HG03521 (cell line): ENCODE results near the gene RFPL4A.
"Not testable (repeated sequence)": the region's sequence is repeated elsewhere in the genome, so short reads cannot be mapped to it uniquely, and the experiment has no call there.

Experiments used
- ATAC-seq: cut with Tn5 transposase; IDR thresholded peaks from one replicate; pipeline ENCODE4 v1.9.1; 2021; ENCODE audit warnings: mild to moderate bottlenecking, moderate library complexity; ENCODE audit not compliant: unreplicated experiment

Gene RFPL4A

GRCh38 chr19:55758797-55759196, at the start of gene RFPL4A:
Gene RFPL4A (plus strand): TSS chr19:55759097. CDS start chr19:55761801, 2,704 bp downstream.
- not testable (repeated sequence) for ATAC-seq

GRCh38 chr19:55711719-55712118, 47.2 kb upstream of the RFPL4A start:
- no peak for ATAC-seq

- ATAC-seq = no peak
Measured at GRCh38 chr19:55712804-55713631, 45.9 kb upstream of the RFPL4A start.

- ATAC-seq = no peak
Measured at GRCh38 chr19:55716531-55716930, 42.4 kb upstream of the RFPL4A start.

- ATAC-seq = no peak
Measured at GRCh38 chr19:55717251-55717650, 41.6 kb upstream of the RFPL4A start.

GRCh38 chr19:55717879-55718711, 40.8 kb upstream of the RFPL4A start:
- ATAC-seq = not testable (repeated sequence)

GRCh38 chr19:55720214-55720746, 38.6 kb upstream of the RFPL4A start:
- ATAC-seq = no peak

GRCh38 chr19:55720801-55721200, 38.1 kb upstream of the RFPL4A start:
- no peak for ATAC-seq

GRCh38 chr19:55723491-55723890, 35.4 kb upstream of the RFPL4A start:
- ATAC-seq = no peak

- not testable (repeated sequence) for ATAC-seq
Measured at GRCh38 chr19:55730378-55730777, 28.5 kb upstream of the RFPL4A start.

- ATAC-seq = no peak
Measured at GRCh38 chr19:55738302-55738701, 20.6 kb upstream of the RFPL4A start, which contains the start of gene NLRP9. Gene NLRP9 (minus strand): TSS chr19:55738402. CDS start chr19:55738374, 28 bp downstream.

- no peak for ATAC-seq
Measured at GRCh38 chr19:55750715-55751114, 8.2 kb upstream of the RFPL4A start.

GRCh38 chr19:55753401-55753800, 5.5 kb upstream of the RFPL4A start:
- ATAC-seq = no peak

- ATAC-seq = not testable (repeated sequence)
Measured at GRCh38 chr19:55756808-55757207, 2.1 kb upstream of the RFPL4A start.

GRCh38 chr19:55766466-55766865, 7.6 kb downstream of the RFPL4A start:
- no peak for ATAC-seq

GRCh38 chr19:55768818-55769217, 9.9 kb downstream of the RFPL4A start, which contains the start of gene RFPL4AL1:
Gene RFPL4AL1 (plus strand): TSS chr19:55769118. CDS start chr19:55771805, 2,687 bp downstream.
- ATAC-seq = not testable (repeated sequence)

GRCh38 chr19:55769632-55770031, 10.7 kb downstream of the RFPL4A start:
- ATAC-seq = not testable (repeated sequence)

- ATAC-seq = no peak
Measured at GRCh38 chr19:55777528-55777927, 18.6 kb downstream of the RFPL4A start.

- no peak for ATAC-seq
Measured at GRCh38 chr19:55778331-55778730, 19.4 kb downstream of the RFPL4A start.

- no peak for ATAC-seq
Measured at GRCh38 chr19:55781112-55781511, 22.2 kb downstream of the RFPL4A start.

- no peak for ATAC-seq
Measured at GRCh38 chr19:55795021-55795420, 36.1 kb downstream of the RFPL4A start.
